Esophagus muscularis mucosa (tissue), 4 donors: Measurements from ENCODE around the gene PACRG. TPM values are rescaled to one million over a fixed set of nuclear protein-coding genes. Genes with fewer than 3 reads are reported as not detected.
A peak's percentile ranks its signal among the peaks of the same experiment; 100 is the strongest.

Source experiments
- DNase-seq: peaks from one replicate; pipeline ENCODE4 v3.0.0-alpha.2; 2017; ENCODE audit errors: extremely low spot score
- H3K27ac ChIP-seq, 4 donors: fragments of 200-600 bp; sonication (generic); replicated peaks in 1 of 4; 1 replicate in 3 of 4; 2 replicates in 1 of 4; pipeline ENCODE4 v1.5.1; 2016 to 2019; ENCODE audit warnings: mild to moderate bottlenecking in 1 of 4
- H3K27me3 ChIP-seq, 4 donors: fragments of 200-600 bp; sonication (generic); one replicate each; pipeline versions ENCODE4 v1.5.1 to v1.6.0; 2016 to 2019
- H3K36me3 ChIP-seq, 4 donors: fragments of 200-600 bp; sonication (generic); one replicate each; pipeline ENCODE4 v1.5.1; 2016 to 2019
- H3K4me1 ChIP-seq, 4 donors: fragments of 200-600 bp; sonication (generic); one replicate each; pipeline ENCODE4 v1.5.1; 2016 to 2019
- H3K4me3 ChIP-seq, 4 donors: fragments of 200-600 bp; sonication (generic); 1 replicate in 2 of 4; 2 replicates in 2 of 4; pipeline ENCODE4 v1.5.1; 2016 to 2019; ENCODE audit warnings: mild to moderate bottlenecking in 4 of 4, moderate library complexity in 1 of 4
- H3K9me3 ChIP-seq, 4 donors: fragments of 200-600 bp; sonication (generic); 1 replicate in 3 of 4; 2 replicates in 1 of 4; pipeline ENCODE4 v1.5.1; 2016 to 2019
- EP300 ChIP-seq: sonication (generic); formaldehyde crosslinking; IDR thresholded peaks from one replicate; pipeline ENCODE4 v1.6.1; 2017; ENCODE audit warnings: antibody characterized with exemption
- POLR2A ChIP-seq: fragments of 450-650 bp; IDR thresholded peaks from one replicate; pipeline ENCODE4 v1.6.1; 2017; ENCODE audit warnings: antibody characterized with exemption, moderate library complexity, mild to moderate bottlenecking, low read depth
- POLR2AphosphoS5 ChIP-seq, 2 donors: sonication (generic); formaldehyde crosslinking; IDR thresholded peaks; one replicate each; pipeline ENCODE4 v1.6.1; 2017; ENCODE audit warnings: antibody characterized with exemption in 2 of 2
- WGBS: methylation state at CpG from one replicate; pipeline ENCODE4 v1.1.5; 2018; 5-methylcytosine and 5-hydroxymethylcytosine counted together
- intact Hi-C: fragments of 100-400 bp; cut with DNase I; formaldehyde crosslinking; loops from one replicate; pipeline ENCODE4 v1.15.1; 2023
- total RNA-seq, 4 donors: library from RNA; depleted of rRNA; stranded (reverse); fragments of >200 nt; gene quantifications; one replicate each; pipeline versions ENCODE4 v1.1.0 to v1.2.1, GENCODE V29; 2016
- TF ChIP-seq, protein P1 (sequence below), 3 experiments: fragments of 200-600 bp in 2 of 3; fragments of 450-650 bp in 1 of 3; sonication (generic) in 2 of 3; IDR thresholded peaks; one replicate each; pipeline ENCODE4 v1.5.1; 2017 to 2019; ENCODE audit warnings: antibody characterized with exemption in 3 of 3, mild to moderate bottlenecking in 2 of 3, moderate library complexity in 1 of 3

The PACRG gene
- total RNA-seq, 4 donors from 2014 or later = 1.3 to 3.5 (median 1.8) TPM; not detected in 1

DNA sequence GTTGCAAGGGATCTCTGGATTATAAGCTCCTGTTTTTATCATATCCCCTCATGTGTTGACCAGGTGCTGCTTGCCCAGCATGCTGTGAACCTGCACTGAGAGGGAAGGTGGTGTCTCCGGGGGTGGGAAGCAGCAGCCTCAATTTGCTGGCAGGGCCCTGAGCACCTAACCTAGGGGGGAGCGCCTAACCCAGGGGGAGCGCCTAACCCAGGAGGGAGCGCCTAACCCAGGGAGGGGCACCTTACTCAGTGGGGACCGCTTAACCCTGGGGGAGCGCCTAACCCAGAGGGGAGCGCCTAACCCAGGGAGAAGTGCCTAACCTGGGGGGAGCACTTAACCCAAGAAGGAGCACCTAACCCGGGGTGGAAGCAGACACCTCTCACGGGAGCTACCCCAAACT lies 603.5 kb downstream of the PACRG start:
- intact Hi-C loops = no loop called here

DNA sequence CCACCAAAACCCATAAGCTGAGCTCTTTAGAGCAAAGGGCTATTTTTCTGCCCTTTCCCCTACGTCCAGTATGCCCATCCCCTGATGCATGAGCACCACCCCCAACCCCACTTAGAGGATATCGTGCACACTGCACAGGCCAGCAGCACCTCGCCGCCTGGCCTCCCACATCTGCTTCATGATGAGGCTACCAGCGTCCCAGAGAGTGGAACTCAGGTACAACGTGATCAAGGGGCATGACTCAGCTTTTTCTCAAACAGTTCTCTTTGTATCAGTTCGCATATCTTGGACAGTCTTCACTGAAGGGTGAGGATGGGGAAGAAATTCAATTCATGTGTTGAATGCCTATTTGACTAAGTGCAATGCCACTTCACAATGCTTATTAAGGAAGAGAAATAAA lies 604.8 kb downstream of the PACRG start:
- Histone ChIP-seq H3K4me1 (peaks cover 18 to 32% (median 25%) of the 10 kb centered on the region in 4 donors), H3K9me3 (no peaks in the 10 kb centered on the region), H3K36me3 (no peaks in the 10 kb centered on the region), H3K27me3 (no peaks in the 10 kb centered on the region), H3K27ac (no peak overlapping the region), H3K4me3 (no peak overlapping the region)
- no peak for DNase-seq
- intact Hi-C loops = no loop called here
- WGBS = 80% methylated on average over 7 of the region's 7 CpGs
- TF ChIP-seq, protein P1, sequence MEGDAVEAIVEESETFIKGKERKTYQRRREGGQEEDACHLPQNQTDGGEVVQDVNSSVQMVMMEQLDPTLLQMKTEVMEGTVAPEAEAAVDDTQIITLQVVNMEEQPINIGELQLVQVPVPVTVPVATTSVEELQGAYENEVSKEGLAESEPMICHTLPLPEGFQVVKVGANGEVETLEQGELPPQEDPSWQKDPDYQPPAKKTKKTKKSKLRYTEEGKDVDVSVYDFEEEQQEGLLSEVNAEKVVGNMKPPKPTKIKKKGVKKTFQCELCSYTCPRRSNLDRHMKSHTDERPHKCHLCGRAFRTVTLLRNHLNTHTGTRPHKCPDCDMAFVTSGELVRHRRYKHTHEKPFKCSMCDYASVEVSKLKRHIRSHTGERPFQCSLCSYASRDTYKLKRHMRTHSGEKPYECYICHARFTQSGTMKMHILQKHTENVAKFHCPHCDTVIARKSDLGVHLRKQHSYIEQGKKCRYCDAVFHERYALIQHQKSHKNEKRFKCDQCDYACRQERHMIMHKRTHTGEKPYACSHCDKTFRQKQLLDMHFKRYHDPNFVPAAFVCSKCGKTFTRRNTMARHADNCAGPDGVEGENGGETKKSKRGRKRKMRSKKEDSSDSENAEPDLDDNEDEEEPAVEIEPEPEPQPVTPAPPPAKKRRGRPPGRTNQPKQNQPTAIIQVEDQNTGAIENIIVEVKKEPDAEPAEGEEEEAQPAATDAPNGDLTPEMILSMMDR (IDR thresholded peaks at IDR 0.05) = no peak
- TF ChIP-seq EP300 = no peak
- no peak for TF ChIP-seq POLR2AphosphoS5 (IDR thresholded peaks at IDR 0.05)
- TF ChIP-seq POLR2A = no peak

More for the DNA sequence above, 603.5 kb downstream of the PACRG start:
- Histone ChIP-seq H3K27me3 (no peaks in the 10 kb centered on the region), H3K4me1 (peaks cover 14 to 29% (median 20%) of the 10 kb centered on the region in 4 donors), H3K27ac (no peak overlapping the region), H3K9me3 (no peaks in the 10 kb centered on the region), H3K36me3 (no peaks in the 10 kb centered on the region), H3K4me3 (no peak overlapping the region)
- TF ChIP-seq, protein P1 (IDR thresholded peaks at IDR 0.05) = no peak
- DNase-seq = no peak
- 80% methylated on average over 9 of the region's 9 CpGs for WGBS

DNA sequence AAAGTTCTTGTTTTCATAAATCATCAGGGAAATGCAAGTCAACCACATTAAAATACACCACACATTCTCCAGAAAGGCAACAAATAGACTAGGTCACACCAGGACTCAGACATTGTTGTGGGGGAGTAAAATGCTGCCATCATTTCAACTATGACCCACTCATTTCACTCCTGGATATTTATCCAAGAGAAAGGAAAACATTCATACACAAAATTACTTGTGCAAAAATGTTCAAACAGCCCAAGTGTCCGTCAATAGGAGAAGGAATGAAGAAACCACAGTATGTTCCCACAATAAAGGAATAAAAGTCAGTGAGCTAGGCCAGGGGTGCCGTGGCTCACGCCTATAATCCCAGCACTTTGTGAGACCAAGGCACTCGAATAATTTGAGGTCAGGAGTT lies 605.3 kb downstream of the PACRG start:
- no peaks in the 10 kb centered on the region for H3K36me3 ChIP-seq
- no peak overlapping the region for H3K4me3 ChIP-seq
- DNase-seq = no peak
- WGBS = 63% methylated on average over 4 of the region's 4 CpGs
- H3K27me3 ChIP-seq = no peaks in the 10 kb centered on the region
- peaks cover 18 to 32% (median 25%) of the 10 kb centered on the region in 4 donors for H3K4me1 ChIP-seq
- intact Hi-C loops = no loop called here
- TF ChIP-seq, protein P1 (IDR thresholded peaks at IDR 0.05) = no peak
- TF ChIP-seq POLR2A (no peak), POLR2AphosphoS5 (IDR thresholded peaks at IDR 0.05) (no peak), EP300 (no peak)
- H3K27ac ChIP-seq = no peak overlapping the region
- no peaks in the 10 kb centered on the region for H3K9me3 ChIP-seq

DNA sequence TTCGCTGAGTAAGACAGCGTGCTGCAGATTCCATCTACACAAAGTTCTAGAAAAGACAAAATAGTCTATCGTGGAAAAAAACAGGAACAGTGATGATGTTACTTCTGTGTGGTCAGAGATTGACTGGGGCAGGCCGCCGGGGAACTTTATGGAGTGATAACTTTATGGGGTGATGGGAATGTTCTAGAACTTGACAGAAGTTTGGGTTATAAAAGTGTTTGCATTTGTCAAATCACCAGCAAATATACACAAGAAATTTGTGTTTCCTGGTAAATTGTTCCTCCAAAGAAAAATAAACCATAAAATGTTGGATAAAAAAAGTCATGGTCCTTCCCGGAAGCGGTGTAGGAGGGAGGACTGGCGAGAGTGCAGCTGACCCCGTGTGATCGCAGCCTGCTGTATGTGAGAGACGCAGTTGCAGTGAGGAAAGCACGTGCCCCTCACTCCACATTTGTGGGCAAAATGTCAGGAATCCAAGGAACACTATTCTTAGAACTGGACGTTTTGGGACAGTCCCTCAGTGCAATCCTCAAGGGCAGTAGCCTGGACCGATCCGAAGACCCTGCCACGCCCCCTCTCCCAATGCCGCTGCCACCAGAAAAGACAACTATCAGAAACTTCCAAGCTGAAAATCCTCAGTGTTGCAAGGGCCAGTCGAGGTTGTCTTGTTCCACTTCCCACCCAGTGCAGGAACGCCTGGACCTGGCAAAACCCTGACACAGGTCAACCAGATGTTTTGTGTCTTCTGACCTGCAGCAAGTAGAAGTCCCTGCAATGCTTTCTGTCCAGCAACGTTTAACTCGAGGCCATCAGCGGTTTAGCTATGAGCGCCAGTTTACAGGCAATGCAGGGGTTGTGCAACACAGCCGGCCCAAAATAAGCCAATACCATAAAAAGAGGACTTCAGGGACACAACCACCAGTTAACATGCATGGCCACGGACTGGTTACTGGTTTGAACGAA lies 606.2 kb downstream of the PACRG start:
- intact Hi-C loops = no loop called here
- H3K4me3 ChIP-seq = no peak overlapping the region
- no peaks in the 10 kb centered on the region for H3K36me3 ChIP-seq
- no peaks in the 10 kb centered on the region for H3K9me3 ChIP-seq
- H3K27ac ChIP-seq = peak overlapping the region in 2 of 4 donors; percentile 10 to 56
- 85% methylated on average over 18 of the region's 26 CpGs for WGBS
- H3K4me1 ChIP-seq = peaks cover 22 to 38% (median 30%) of the 10 kb centered on the region in 4 donors
- H3K27me3 ChIP-seq = no peaks in the 10 kb centered on the region
- TF ChIP-seq POLR2A (no peak), POLR2AphosphoS5 (IDR thresholded peaks at IDR 0.05) (no peak), EP300 (no peak)
- TF ChIP-seq, protein P1 (IDR thresholded peaks at IDR 0.05) = no peak
- no peak for DNase-seq
